Erythroblast (primary cell): ENCODE measurements around the gene SLC12A4.

Experiments used
- GATA1 ChIP-seq: IDR thresholded peaks from 2 replicates; pipeline ENCODE4 v1.6.1; 2011; ENCODE audit warnings: low read depth, mild to moderate bottlenecking, control low read depth, low read length, moderate library complexity
- POLR2A ChIP-seq: IDR thresholded peaks from 2 replicates; pipeline ENCODE4 v1.6.1; 2011; ENCODE audit warnings: mild to moderate bottlenecking, low read length

- no peak for TF ChIP-seq POLR2A
- no peak for TF ChIP-seq GATA1
Measured at GRCh38 chr16:68009157-68009735, 40.8 kb upstream of the SLC12A4 start.
